Measurements from ENCODE around the gene PRSS33.

PRSS33 gene

GRCh38 chr16:2739625-2740430 is 47.5 kb downstream of the PRSS33 start:
- DNase-seq: no peak

- DNase-seq: no peak
These were observed 48.7 kb downstream of the PRSS33 start for GRCh38 chr16:2738615-2739014.

- DNase-seq: no peak
These were observed 49.4 kb downstream of the PRSS33 start for GRCh38 chr16:2737895-2738418.

- DNase-seq: no peak
These were observed 50.1 kb downstream of the PRSS33 start for GRCh38 chr16:2737238-2737605.

- no peak for DNase-seq
These were observed 50.7 kb downstream of the PRSS33 start for GRCh38 chr16:2736476-2737237.

- DNase-seq: no peak
These were observed 52.4 kb downstream of the PRSS33 start for GRCh38 chr16:2734844-2735515.

All from CD4-positive, alpha-beta T cell treated with Interferon gamma for 1 hour (primary cell).